ENCODE data around the gene ERICH4. TPM values are rescaled to one million over a fixed set of nuclear protein-coding genes. Genes with fewer than 3 reads are reported as not detected.
"Not testable (repeated sequence)": the region's sequence is repeated elsewhere in the genome, so short reads cannot be mapped to it uniquely, and the experiment has no call there.

ERICH4 gene
- total and polyA plus RNA-seq, 9 of the 15 experiments (the other 6 are each of a cell fraction or from before 2014, with no cell fraction given): not detected

DNA sequence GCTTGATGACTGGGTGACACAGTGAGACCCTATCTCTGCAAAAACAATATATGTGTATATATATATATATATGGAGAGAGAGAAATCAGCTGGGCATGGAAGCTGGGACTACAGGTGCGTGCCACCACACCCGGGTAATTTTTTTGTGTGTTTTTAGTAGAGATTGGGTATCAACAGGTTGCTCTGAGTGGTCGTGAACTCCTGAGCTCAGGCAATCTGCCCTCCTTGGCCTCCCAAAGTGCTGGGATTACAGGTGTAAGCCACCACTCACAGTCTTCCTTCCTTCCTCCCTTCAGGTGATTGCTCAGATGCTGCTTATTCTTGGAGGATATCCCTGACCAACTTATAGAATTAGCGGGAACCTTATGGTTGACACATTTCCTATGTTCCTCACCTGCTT lies 41.9 kb downstream of the ERICH4 start:
- no peak overlapping the region for H3K4me3 ChIP-seq
- TF ChIP-seq GABPB1 (CRISPR knock-in tag; IDR thresholded peaks at IDR 0.05): no peak
- TF ChIP-seq MIER1 (IDR thresholded peaks at IDR 0.05; ENCODE audit: low read depth): no peak
- TF ChIP-seq PHB (CRISPR knock-in tag; IDR thresholded peaks at IDR 0.05): no peak
- TF ChIP-seq NCOR1 (IDR thresholded peaks at IDR 0.05): no peak
- no peak for TF ChIP-seq TAF9B (IDR thresholded peaks at IDR 0.05; ENCODE audit: partially characterized antibody)
- TF ChIP-seq EGR1 (conservative IDR thresholded peaks at IDR 0.05): no peak
- TF ChIP-seq SNIP1 (IDR thresholded peaks at IDR 0.05; ENCODE audit: low read depth): no peak
- TF ChIP-seq, protein P1, sequence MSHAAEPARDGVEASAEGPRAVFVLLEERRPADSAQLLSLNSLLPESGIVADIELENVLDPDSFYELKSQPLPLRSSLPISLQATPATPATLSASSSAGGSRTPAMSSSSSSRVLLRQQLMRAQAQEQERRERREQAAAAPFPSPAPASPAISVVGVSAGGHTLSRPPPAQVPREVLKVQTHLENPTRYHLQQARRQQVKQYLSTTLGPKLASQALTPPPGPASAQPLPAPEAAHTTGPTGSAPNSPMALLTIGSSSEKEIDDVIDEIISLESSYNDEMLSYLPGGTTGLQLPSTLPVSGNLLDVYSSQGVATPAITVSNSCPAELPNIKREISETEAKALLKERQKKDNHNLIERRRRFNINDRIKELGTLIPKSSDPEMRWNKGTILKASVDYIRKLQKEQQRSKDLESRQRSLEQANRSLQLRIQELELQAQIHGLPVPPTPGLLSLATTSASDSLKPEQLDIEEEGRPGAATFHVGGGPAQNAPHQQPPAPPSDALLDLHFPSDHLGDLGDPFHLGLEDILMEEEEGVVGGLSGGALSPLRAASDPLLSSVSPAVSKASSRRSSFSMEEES (CRISPR knock-in tag; IDR thresholded peaks at IDR 0.05): no peak
- TF ChIP-seq, protein P2, sequence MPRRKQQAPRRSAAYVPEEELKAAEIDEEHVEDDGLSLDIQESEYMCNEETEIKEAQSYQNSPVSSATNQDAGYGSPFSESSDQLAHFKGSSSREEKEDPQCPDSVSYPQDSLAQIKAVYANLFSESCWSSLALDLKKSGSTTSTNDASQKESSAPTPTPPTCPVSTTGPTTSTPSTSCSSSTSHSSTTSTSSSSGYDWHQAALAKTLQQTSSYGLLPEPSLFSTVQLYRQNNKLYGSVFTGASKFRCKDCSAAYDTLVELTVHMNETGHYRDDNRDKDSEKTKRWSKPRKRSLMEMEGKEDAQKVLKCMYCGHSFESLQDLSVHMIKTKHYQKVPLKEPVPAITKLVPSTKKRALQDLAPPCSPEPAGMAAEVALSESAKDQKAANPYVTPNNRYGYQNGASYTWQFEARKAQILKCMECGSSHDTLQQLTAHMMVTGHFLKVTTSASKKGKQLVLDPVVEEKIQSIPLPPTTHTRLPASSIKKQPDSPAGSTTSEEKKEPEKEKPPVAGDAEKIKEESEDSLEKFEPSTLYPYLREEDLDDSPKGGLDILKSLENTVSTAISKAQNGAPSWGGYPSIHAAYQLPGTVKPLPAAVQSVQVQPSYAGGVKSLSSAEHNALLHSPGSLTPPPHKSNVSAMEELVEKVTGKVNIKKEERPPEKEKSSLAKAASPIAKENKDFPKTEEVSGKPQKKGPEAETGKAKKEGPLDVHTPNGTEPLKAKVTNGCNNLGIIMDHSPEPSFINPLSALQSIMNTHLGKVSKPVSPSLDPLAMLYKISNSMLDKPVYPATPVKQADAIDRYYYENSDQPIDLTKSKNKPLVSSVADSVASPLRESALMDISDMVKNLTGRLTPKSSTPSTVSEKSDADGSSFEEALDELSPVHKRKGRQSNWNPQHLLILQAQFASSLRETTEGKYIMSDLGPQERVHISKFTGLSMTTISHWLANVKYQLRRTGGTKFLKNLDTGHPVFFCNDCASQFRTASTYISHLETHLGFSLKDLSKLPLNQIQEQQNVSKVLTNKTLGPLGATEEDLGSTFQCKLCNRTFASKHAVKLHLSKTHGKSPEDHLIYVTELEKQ (CRISPR knock-in tag; IDR thresholded peaks at IDR 0.05): no peak
- no peak for TF ChIP-seq FIP1L1 (IDR thresholded peaks at IDR 0.05; ENCODE audit: low read depth, low read length, poor library complexity, severe bottlenecking)
- BruUV-seq (replicated peaks): no TSS peak
- ATAC-seq (no peak), FAIRE-seq (no peak), DNase-seq (ENCODE audit: extremely low read depth in 1 of 4, low spot score in 3 of 4) (no peak)
- no peak overlapping the region for H2AFZ ChIP-seq (ENCODE audit: low read depth, low read length)
- no peak overlapping the region for H3K4me2 ChIP-seq (ENCODE audit: insufficient read depth, low read length)
- intact Hi-C loops (cut with micrococcal nuclease): no loop called here
- H3K9me1 ChIP-seq (ENCODE audit: control insufficient read depth, insufficient read depth, low read length): no peaks in the 10 kb centered on the region
- H3K9ac ChIP-seq (ENCODE audit: insufficient read depth in 1 of 2, low read depth in 2 of 2, low read length in 2 of 2): no peak overlapping the region
- no peaks in the 10 kb centered on the region for H4K20me1 ChIP-seq (replicated peaks; ENCODE audit: control insufficient read depth, insufficient read depth, low read length)
- ChIA-PET POLR2A (no interaction called here), CTCF (ENCODE audit: low intra/inter-chr PET ratio) (no interaction called here)
- in situ Hi-C loops (cut with MboI): no loop called here
- H3K36me3 ChIP-seq (ENCODE audit: control insufficient read depth, insufficient read depth, low read length): no peaks in the 10 kb centered on the region
- H3K79me2 ChIP-seq (ENCODE audit: control insufficient read depth, insufficient read depth, low read length): no peaks in the 10 kb centered on the region
- peaks cover 6 to 27% of the 10 kb centered on the region in 2 experiments; a peak in 3 of 5 replicates for H3K27me3 ChIP-seq (ENCODE audit: control insufficient read depth in 2 of 2, insufficient read depth in 2 of 2, low read length in 2 of 2)
- WGBS (ENCODE audit: insufficient coverage, low coverage, missing lambda C conversion rate): 0% methylated on average over 4 of the region's 4 CpGs
- H3K27ac ChIP-seq (ENCODE audit: extremely low read depth, low read depth, low read length): no peak overlapping the region
- H3K4me1 ChIP-seq (replicated peaks in 1 of 2; ENCODE audit: control insufficient read depth in 2 of 2, insufficient read depth in 2 of 2, low read length in 2 of 2): peaks cover 0 to 7% of the 10 kb centered on the region in 2 experiments; a peak in 3 of 5 replicates
- no peaks in the 10 kb centered on the region for H3K9me3 ChIP-seq (replicated peaks; ENCODE audit: control insufficient read depth, insufficient read depth, low read depth, low read length)

DNA sequence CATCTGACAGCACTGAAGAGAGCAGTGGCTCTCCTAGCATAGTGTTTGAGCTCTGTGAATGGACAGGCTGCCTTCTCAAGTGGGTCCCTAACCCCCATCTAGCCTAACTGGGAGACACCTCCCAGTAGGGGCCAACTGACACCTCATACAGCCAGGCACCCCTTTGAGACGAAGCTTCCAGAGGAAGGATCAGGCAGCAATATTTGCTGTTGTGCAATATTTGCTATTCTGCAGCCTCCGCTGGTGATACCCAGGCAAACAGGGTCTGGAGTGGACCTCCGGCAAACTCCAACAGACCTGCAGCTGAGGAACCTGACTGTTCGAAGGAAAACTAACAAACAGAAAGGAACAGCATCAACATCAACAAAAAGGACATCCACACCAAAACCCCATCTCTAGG lies 44.0 kb downstream of the ERICH4 start:
- intact Hi-C loops (cut with micrococcal nuclease); H3K4me2 ChIP-seq (ENCODE audit: insufficient read depth, low read length); H3K9ac ChIP-seq (ENCODE audit: insufficient read depth in 1 of 2, low read depth in 2 of 2, low read length in 2 of 2); H3K36me3 ChIP-seq (ENCODE audit: control insufficient read depth, insufficient read depth, low read length); H3K4me1 ChIP-seq (replicated peaks in 1 of 2; ENCODE audit: control insufficient read depth in 2 of 2, insufficient read depth in 2 of 2, low read length in 2 of 2); H3K9me3 ChIP-seq (replicated peaks; ENCODE audit: control insufficient read depth, insufficient read depth, low read depth, low read length); H4K20me1 ChIP-seq (replicated peaks; ENCODE audit: control insufficient read depth, insufficient read depth, low read length); H3K27ac ChIP-seq (ENCODE audit: extremely low read depth, low read depth, low read length); DNase-seq (ENCODE audit: extremely low read depth in 1 of 4, low spot score in 3 of 4); FAIRE-seq; in situ Hi-C loops (cut with MboI); H2AFZ ChIP-seq (ENCODE audit: low read depth, low read length); ATAC-seq; H3K9me1 ChIP-seq (ENCODE audit: control insufficient read depth, insufficient read depth, low read length); CTCF ChIA-PET (ENCODE audit: low intra/inter-chr PET ratio); POLR2A ChIA-PET; H3K79me2 ChIP-seq (ENCODE audit: control insufficient read depth, insufficient read depth, low read length); H3K4me3 ChIP-seq; BruUV-seq (replicated peaks): not testable (repeated sequence)
- WGBS (ENCODE audit: insufficient coverage, low coverage, missing lambda C conversion rate): 0% methylated on average over 4 of the region's 4 CpGs
- peaks cover 6 to 26% of the 10 kb centered on the region in 2 experiments; a peak in 3 of 5 replicates for H3K27me3 ChIP-seq (ENCODE audit: control insufficient read depth in 2 of 2, insufficient read depth in 2 of 2, low read length in 2 of 2)
